GM12873 (cell line): ENCODE data around the gene ZNF692.

Experiments used
- CTCF ChIP-seq: IDR thresholded peaks from 2 replicates; pipeline ENCODE4 v1.5.1; 2012; ENCODE audit warnings: low read depth, mild to moderate bottlenecking, moderate library complexity, low read length, control low read depth; ENCODE audit not compliant: insufficient read depth; ENCODE audit errors: missing control alignments

Gene ZNF692

GRCh38 chr1:248805876-248806275, 53.0 kb downstream of the ZNF692 start:
- TF ChIP-seq CTCF, result no peak

- no peak for TF ChIP-seq CTCF
Measured at GRCh38 chr1:248804771-248805681, 53.9 kb downstream of the ZNF692 start.

GRCh38 chr1:248802454-248802853, 56.4 kb downstream of the ZNF692 start:
- no peak for TF ChIP-seq CTCF

GRCh38 chr1:248800459-248800858, 58.4 kb downstream of the ZNF692 start:
- TF ChIP-seq CTCF, result no peak
